ENCODE measurements around the gene ANKRD37.
A peak's percentile ranks its signal among the peaks of the same experiment; 100 is the strongest.

ANKRD37 gene

GRCh38 chr4:185390941-185391340, 5.7 kb upstream of the ANKRD37 start:
- no peaks in the 10 kb centered on the region for H3K9me3 ChIP-seq (ENCODE audit: insufficient read depth, low read depth, low read length)
- no peak overlapping the region for H3K4me3 ChIP-seq (ENCODE audit: low read length, poor library complexity, severe bottlenecking)
- H3K4me2 ChIP-seq (ENCODE audit: low read depth, low read length, poor library complexity, severe bottlenecking): no peak overlapping the region
- H4K20me1 ChIP-seq (ENCODE audit: insufficient read depth, low read length, poor library complexity, severe bottlenecking): peaks cover 6% of the 10 kb centered on the region
- no peaks in the 10 kb centered on the region for H3K27me3 ChIP-seq (ENCODE audit: insufficient read depth, low read length, poor library complexity, severe bottlenecking)
- no peak overlapping the region for H3K9ac ChIP-seq (ENCODE audit: low read depth, low read length, poor library complexity, severe bottlenecking)
- peaks cover 2% of the 10 kb centered on the region; the same call in 1 of the 2 replicates for H3F3A ChIP-seq (ENCODE audit: low read depth)
- H2AFZ ChIP-seq (ENCODE audit: low read length): no peak overlapping the region
- TF ChIP-seq CTCF (conservative IDR thresholded peaks at IDR 0.05; ENCODE audit: low read length): no peak
- no peak for TF ChIP-seq EZH2phosphoT487 (IDR thresholded peaks at IDR 0.05; ENCODE audit: borderline replicate concordance)
- peaks cover 23% of the 10 kb centered on the region for H3K4me1 ChIP-seq (ENCODE audit: insufficient read depth, low read length, poor library complexity, severe bottlenecking)
- H3K36me3 ChIP-seq (ENCODE audit: insufficient read depth, low read length): no peaks in the 10 kb centered on the region
- H3K9me2 ChIP-seq (replicated peaks; ENCODE audit: low read depth, low read length): no peaks in the 10 kb centered on the region
- H3K79me2 ChIP-seq (ENCODE audit: insufficient read depth, low read length): peaks cover 26% of the 10 kb centered on the region

GRCh38 chr4:185392156-185392555, 4.5 kb upstream of the ANKRD37 start:
- no peak overlapping the region for H2AFZ ChIP-seq (ENCODE audit: low read length)
- H3K4me1 ChIP-seq (ENCODE audit: insufficient read depth, low read length, poor library complexity, severe bottlenecking): peaks cover 22% of the 10 kb centered on the region
- H3K79me2 ChIP-seq (ENCODE audit: insufficient read depth, low read length): peaks cover 30% of the 10 kb centered on the region
- no peak overlapping the region for H3K4me3 ChIP-seq (ENCODE audit: low read length, poor library complexity, severe bottlenecking)
- no peaks in the 10 kb centered on the region for H3K9me3 ChIP-seq (ENCODE audit: insufficient read depth, low read depth, low read length)
- H3K4me2 ChIP-seq (ENCODE audit: low read depth, low read length, poor library complexity, severe bottlenecking): peak overlapping the region; percentile 87
- H3K36me3 ChIP-seq (ENCODE audit: insufficient read depth, low read length): no peaks in the 10 kb centered on the region
- no peaks in the 10 kb centered on the region for H3K9me2 ChIP-seq (replicated peaks; ENCODE audit: low read depth, low read length)
- TF ChIP-seq CTCF (conservative IDR thresholded peaks at IDR 0.05; ENCODE audit: low read length) (no peak), EZH2phosphoT487 (IDR thresholded peaks at IDR 0.05; ENCODE audit: borderline replicate concordance) (no peak)
- peaks cover 6% of the 10 kb centered on the region for H4K20me1 ChIP-seq (ENCODE audit: insufficient read depth, low read length, poor library complexity, severe bottlenecking)
- no peak overlapping the region for H3K9ac ChIP-seq (ENCODE audit: low read depth, low read length, poor library complexity, severe bottlenecking)
- H3F3A ChIP-seq (ENCODE audit: low read depth): peaks cover 2% of the 10 kb centered on the region; the same call in 1 of the 2 replicates
- H3K27me3 ChIP-seq (ENCODE audit: insufficient read depth, low read length, poor library complexity, severe bottlenecking): no peaks in the 10 kb centered on the region

- peak overlapping the region; percentile 87 for H3K4me2 ChIP-seq (ENCODE audit: low read depth, low read length, poor library complexity, severe bottlenecking)
- H3K79me2 ChIP-seq (ENCODE audit: insufficient read depth, low read length): peaks cover 38% of the 10 kb centered on the region
- H3K9me2 ChIP-seq (replicated peaks; ENCODE audit: low read depth, low read length): no peaks in the 10 kb centered on the region
- peak overlapping the region; percentile 92; the same call in 1 of the 2 replicates for H2AFZ ChIP-seq (ENCODE audit: low read length)
- H3F3A ChIP-seq (ENCODE audit: low read depth): peaks cover 2% of the 10 kb centered on the region; the same call in 1 of the 2 replicates
- no peaks in the 10 kb centered on the region for H3K9me3 ChIP-seq (ENCODE audit: insufficient read depth, low read depth, low read length)
- no peaks in the 10 kb centered on the region for H3K27me3 ChIP-seq (ENCODE audit: insufficient read depth, low read length, poor library complexity, severe bottlenecking)
- TF ChIP-seq EZH2phosphoT487 (IDR thresholded peaks at IDR 0.05; ENCODE audit: borderline replicate concordance) (no peak), CTCF (conservative IDR thresholded peaks at IDR 0.05; ENCODE audit: low read length) (no peak)
- peaks cover 41% of the 10 kb centered on the region for H3K4me1 ChIP-seq (ENCODE audit: insufficient read depth, low read length, poor library complexity, severe bottlenecking)
- H4K20me1 ChIP-seq (ENCODE audit: insufficient read depth, low read length, poor library complexity, severe bottlenecking): peaks cover 6% of the 10 kb centered on the region
- peak overlapping the region; percentile 88 for H3K9ac ChIP-seq (ENCODE audit: low read depth, low read length, poor library complexity, severe bottlenecking)
- H3K4me3 ChIP-seq (ENCODE audit: low read length, poor library complexity, severe bottlenecking): peak overlapping the region; percentile 78
- no peaks in the 10 kb centered on the region for H3K36me3 ChIP-seq (ENCODE audit: insufficient read depth, low read length)
These were observed 1.9 kb upstream of the ANKRD37 start for GRCh38 chr4:185394568-185395237.

Measured in Loucy (cell line).